ENCODE results near the gene MED12L. TPM values are rescaled to one million over a fixed set of nuclear protein-coding genes. Genes with fewer than 3 reads are reported as not detected.

The MED12L gene
- total RNA-seq, 2 experiments from 2014 or later = 12.6 to 32.7 TPM

- Histone ChIP-seq H3K27ac (ENCODE audit: low read depth, low read length, poor library complexity, severe bottlenecking) (no peak overlapping the region), H3K4me3 (ENCODE audit: low read depth, low read length, poor library complexity, severe bottlenecking) (no peak overlapping the region), H3K9me3 (ENCODE audit: low read length) (no peaks in the 10 kb centered on the region), H3K4me1 (ENCODE audit: insufficient read depth, low read length, poor library complexity, severe bottlenecking) (no peaks in the 10 kb centered on the region), H3K4me2 (ENCODE audit: low read length) (no peak overlapping the region), H4K20me1 (ENCODE audit: insufficient read depth, low read length) (no peaks in the 10 kb centered on the region), H3K79me2 (ENCODE audit: insufficient read depth, low read depth, low read length) (no peaks in the 10 kb centered on the region), H3K9me2 (ENCODE audit: insufficient read depth, low read length) (no peaks in the 10 kb centered on the region), H3K36me3 (ENCODE audit: insufficient read depth, low read length) (0 out of 2 replicates have a peak, but pooled peaks cover 4% of the 10 kb centered on the region), H2AFZ (ENCODE audit: low read length) (no peak overlapping the region)
- no TSS peak for BruUV-seq (replicated peaks)
- TF ChIP-seq EZH2phosphoT487 (IDR thresholded peaks at IDR 0.05; ENCODE audit: borderline replicate concordance, low read depth, low read length) (no peak), CTCF (conservative IDR thresholded peaks at IDR 0.05; ENCODE audit: low read length) (no peak)
- intact Hi-C loops (cut with micrococcal nuclease; ENCODE audit: unreplicated experiment) = no loop called here
- no peak for DNase-seq (ENCODE audit: low spot score)
- ChIA-PET CTCF (ENCODE audit: unreplicated experiment) (interaction anchor here (0.6 kb wide), 1 partner anchor 20 kb away, joined by 6 read pairs; no protein-coding TSS in a partner anchor), POLR2A (interaction anchor here (0.5 to 1.8 kb wide), 5 partner anchors 16 to 1227 kb away, joined by 3 to 7 read pairs (median 3); no protein-coding TSS in a partner anchor)
These were observed 115.7 kb downstream of the MED12L start for GRCh38 chr3:151201051-151201730.

DNA sequence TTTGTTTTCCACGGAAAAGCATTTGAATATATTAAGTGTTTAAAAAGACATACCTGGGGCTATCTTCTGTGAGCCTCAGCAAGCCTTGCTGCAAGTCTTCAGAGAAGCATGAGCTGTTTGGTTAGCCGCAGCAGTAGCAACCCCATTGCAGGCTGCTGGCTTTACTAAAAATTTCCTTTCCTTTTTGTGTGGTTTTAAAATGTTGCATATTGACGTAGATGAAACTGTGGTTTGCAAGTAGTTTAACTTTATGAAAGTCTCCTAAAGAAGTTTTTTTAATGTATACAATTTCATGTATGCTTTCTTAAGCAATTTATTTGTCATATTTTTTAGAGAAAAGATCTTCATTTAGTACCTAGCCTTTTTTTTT is 117.6 kb downstream of the MED12L start, which contains the start of gene GPR171:
Gene GPR171 (minus strand): TSS at position 166 of the 370 bp plus-strand sequence. CDS start 3,830 bp downstream, outside the sequence.
- no peaks in the 10 kb centered on the region for H3K4me1 ChIP-seq (ENCODE audit: insufficient read depth, low read length, poor library complexity, severe bottlenecking)
- intact Hi-C loops (cut with micrococcal nuclease; ENCODE audit: unreplicated experiment) = no loop called here
- H3K9me3 ChIP-seq (ENCODE audit: low read length) = no peaks in the 10 kb centered on the region
- no peak for DNase-seq (ENCODE audit: low spot score)
- no peaks in the 10 kb centered on the region for H4K20me1 ChIP-seq (ENCODE audit: insufficient read depth, low read length)
- no peak within 1 kb of the TSS for H3K27ac ChIP-seq (ENCODE audit: low read depth, low read length, poor library complexity, severe bottlenecking)
- ChIA-PET CTCF (ENCODE audit: unreplicated experiment) (no interaction called here), POLR2A (interaction anchor here (0.7 to 0.8 kb wide), 3 partner anchors 19 to 656 kb away, joined by 3 read pairs; no protein-coding TSS in a partner anchor)
- no TSS peak for BruUV-seq (replicated peaks)
- no peaks in the 10 kb centered on the region for H3K79me2 ChIP-seq (ENCODE audit: insufficient read depth, low read depth, low read length)
- H3K4me3 ChIP-seq (ENCODE audit: low read depth, low read length, poor library complexity, severe bottlenecking) = no peak within 1 kb of the TSS
- H3K36me3 ChIP-seq (ENCODE audit: insufficient read depth, low read length) = 0 out of 2 replicates have a peak, but pooled peaks cover 4% of the 10 kb centered on the region
- H3K4me2 ChIP-seq (ENCODE audit: low read length) = no peak within 1 kb of the TSS
- no peaks in the 10 kb centered on the region for H3K9me2 ChIP-seq (ENCODE audit: insufficient read depth, low read length)
- TF ChIP-seq CTCF (conservative IDR thresholded peaks at IDR 0.05; ENCODE audit: low read length) = no peak
- TF ChIP-seq EZH2phosphoT487 (IDR thresholded peaks at IDR 0.05; ENCODE audit: borderline replicate concordance, low read depth, low read length) = no peak
- no peak within 1 kb of the TSS for H2AFZ ChIP-seq (ENCODE audit: low read length)

All from OCI-LY7 (cell line).